ENCODE data around the gene PLA2G4D. TPM values are rescaled to one million over a fixed set of nuclear protein-coding genes. Genes with fewer than 3 reads are reported as not detected.

Gene PLA2G4D
- total RNA-seq, 5 donors from 2014 or later (not counting 1 experiment from before 2014, with no cell fraction given), result not detected

DNA sequence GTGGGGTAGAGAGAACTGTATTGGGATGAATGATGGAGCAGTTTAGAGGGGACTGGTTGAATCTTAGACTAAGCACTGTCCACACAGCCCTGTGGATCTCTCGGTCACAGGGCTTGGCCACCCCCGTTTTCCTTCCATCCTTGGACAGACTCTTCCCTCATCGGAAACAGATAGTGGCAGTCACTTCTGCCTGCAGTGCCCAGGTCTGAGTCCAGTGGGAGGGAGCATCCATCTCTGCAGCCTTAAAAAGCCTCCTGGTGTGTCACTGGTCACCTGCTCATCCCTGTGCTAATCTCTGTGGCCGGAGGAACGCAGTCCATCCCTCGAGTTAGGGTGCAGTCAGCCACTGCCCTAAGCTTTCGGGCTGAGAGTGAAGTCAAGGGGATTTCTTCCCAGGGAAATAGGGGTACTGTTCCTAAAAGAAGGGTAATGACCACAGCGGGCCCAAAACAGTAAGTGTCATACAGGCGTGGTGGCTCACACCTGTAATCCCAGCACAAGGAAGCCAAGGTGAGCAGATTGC, 32.0 kb downstream of the PLA2G4D start:
- ChIA-PET CTCF (interaction anchor here (0.6 kb wide), 2 partner anchors 36 to 104 kb away, joined by 3 to 8 read pairs; no protein-coding TSS in a partner anchor), POLR2A (no interaction called here)
- no peaks in the 10 kb centered on the region for H3K36me3 ChIP-seq (ENCODE audit: control insufficient read depth in 2 of 2, extremely low read depth in 1 of 2, insufficient read depth in 1 of 2, low read length in 1 of 2)
- H3K4me1 Mint-ChIP-seq, result peaks cover 5 to 12% (median 11%) of the 10 kb centered on the region in 3 donors
- peaks cover 0 to 51% of the 10 kb centered on the region in 2 experiments for H3K27me3 ChIP-seq (replicated peaks in 1 of 2; ENCODE audit: control insufficient read depth in 2 of 2, extremely low read depth in 1 of 2, insufficient read depth in 2 of 2, low read length in 1 of 2)
- no peak overlapping the region for H3K27ac ChIP-seq (ENCODE audit: low read length)
- H3K4me3 ChIP-seq (ENCODE audit: control insufficient read depth in 1 of 2, extremely low read depth in 1 of 2, low read length in 1 of 2), result no peak overlapping the region
- no peaks in the 10 kb centered on the region for H3K9me3 ChIP-seq
- H3K27ac Mint-ChIP-seq, result no peak overlapping the region
- peaks cover 0 to 6% (median 0%) of the 10 kb centered on the region in 3 donors for H3K9me3 Mint-ChIP-seq
- no peak for ATAC-seq (replicated peaks in 1 of 4)
- H3K27me3 Mint-ChIP-seq, result peaks cover 24 to 39% of the 10 kb centered on the region in 2 donors
- 90% methylated on average over 5 of the region's 9 CpGs for WGBS (ENCODE audit: insufficient coverage)
- no peaks in the 10 kb centered on the region for H3K36me3 Mint-ChIP-seq
- peaks cover 0 to 5% of the 10 kb centered on the region in 2 experiments for H3K4me1 ChIP-seq (ENCODE audit: control insufficient read depth in 1 of 2, extremely low read depth in 1 of 2, insufficient read depth in 2 of 2, low read length in 2 of 2)
- no peak for DNase-seq
- H3K4me3 Mint-ChIP-seq, result no peak overlapping the region

DNA sequence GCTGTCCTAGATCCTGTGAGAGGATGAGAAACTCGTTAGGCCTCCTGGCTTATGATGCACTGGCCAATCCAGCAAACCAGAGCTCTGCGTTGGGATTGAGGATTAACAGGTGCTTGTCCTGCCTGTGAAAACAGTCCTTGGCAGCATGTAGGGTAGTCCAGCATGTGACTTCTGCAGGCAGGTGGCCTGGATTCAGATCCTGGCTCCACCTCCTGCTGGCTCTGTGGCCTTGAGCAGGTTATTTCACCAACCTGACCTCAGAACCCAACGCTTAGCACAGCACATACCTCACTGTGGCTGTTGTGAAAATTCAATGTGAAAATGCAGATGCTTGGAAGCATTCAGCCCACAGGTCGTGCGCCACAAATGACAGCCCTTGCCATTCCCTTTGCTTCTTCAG, 33.6 kb downstream of the PLA2G4D start:
- peaks cover 0 to 11% of the 10 kb centered on the region in 2 experiments for H3K4me1 ChIP-seq (ENCODE audit: control insufficient read depth in 1 of 2, extremely low read depth in 1 of 2, insufficient read depth in 2 of 2, low read length in 2 of 2)
- Mint-ChIP-seq H3K27me3 (peaks cover 23 to 42% of the 10 kb centered on the region in 2 donors), H3K4me1 (peaks cover 13 to 21% (median 17%) of the 10 kb centered on the region in 3 donors), H3K27ac (no peak overlapping the region), H3K4me3 (no peak overlapping the region), H3K36me3 (no peaks in the 10 kb centered on the region), H3K9me3 (no peaks in the 10 kb centered on the region)
- H3K27me3 ChIP-seq (replicated peaks in 1 of 2; ENCODE audit: control insufficient read depth in 2 of 2, extremely low read depth in 1 of 2, insufficient read depth in 2 of 2, low read length in 1 of 2), result peaks cover 0 to 52% of the 10 kb centered on the region in 2 experiments
- no peaks in the 10 kb centered on the region for H3K9me3 ChIP-seq
- 82% methylated on average over 3 of the region's 5 CpGs for WGBS (ENCODE audit: insufficient coverage)
- DNase-seq (no peak), ATAC-seq (replicated peaks in 1 of 4) (no peak)
- H3K4me3 ChIP-seq (ENCODE audit: control insufficient read depth in 1 of 2, extremely low read depth in 1 of 2, low read length in 1 of 2), result no peak overlapping the region
- no peak overlapping the region for H3K27ac ChIP-seq (ENCODE audit: low read length)
- no peaks in the 10 kb centered on the region for H3K36me3 ChIP-seq (ENCODE audit: control insufficient read depth in 2 of 2, extremely low read depth in 1 of 2, insufficient read depth in 1 of 2, low read length in 1 of 2)
- CTCF ChIA-PET, result interaction anchor here in 1 of 2 donors (0.6 to 1.1 kb wide), 2 partner anchors 16 to 71 kb away, joined by 3 read pairs; no protein-coding TSS in a partner anchor
- POLR2A ChIA-PET, result no interaction called here

DNA sequence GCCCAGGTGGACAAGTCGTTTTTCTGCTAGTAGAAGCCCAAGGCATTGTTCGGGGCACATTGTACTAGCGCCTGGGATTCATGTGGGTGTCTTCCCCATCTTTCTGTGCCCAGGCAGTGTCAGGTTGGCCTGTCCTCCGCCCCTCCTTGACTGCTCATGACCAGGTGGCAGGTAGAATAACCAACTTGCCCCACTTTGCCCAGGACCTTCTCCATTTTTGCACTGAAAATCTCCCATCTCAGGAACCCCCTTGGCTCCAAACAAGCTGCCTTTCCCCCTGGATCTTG, 33.9 kb downstream of the PLA2G4D start:
- CTCF ChIA-PET, result interaction anchor here in 1 of 2 donors (0.6 to 1.1 kb wide), 2 partner anchors 15 to 71 kb away, joined by 3 read pairs; no protein-coding TSS in a partner anchor
- Mint-ChIP-seq H3K36me3 (no peaks in the 10 kb centered on the region), H3K4me3 (no peak overlapping the region), H3K27ac (no peak overlapping the region), H3K4me1 (peaks cover 13 to 21% (median 17%) of the 10 kb centered on the region in 3 donors), H3K9me3 (no peaks in the 10 kb centered on the region), H3K27me3 (peaks cover 25 to 41% of the 10 kb centered on the region in 2 donors)
- ATAC-seq (replicated peaks in 1 of 4) (no peak), DNase-seq (no peak)
- Histone ChIP-seq H3K27ac (ENCODE audit: low read length) (no peak overlapping the region), H3K4me3 (ENCODE audit: control insufficient read depth in 1 of 2, extremely low read depth in 1 of 2, low read length in 1 of 2) (no peak overlapping the region), H3K9me3 (no peaks in the 10 kb centered on the region), H3K4me1 (ENCODE audit: control insufficient read depth in 1 of 2, extremely low read depth in 1 of 2, insufficient read depth in 2 of 2, low read length in 2 of 2) (peaks cover 0 to 11% of the 10 kb centered on the region in 2 experiments), H3K36me3 (ENCODE audit: control insufficient read depth in 2 of 2, extremely low read depth in 1 of 2, insufficient read depth in 1 of 2, low read length in 1 of 2) (no peaks in the 10 kb centered on the region), H3K27me3 (replicated peaks in 1 of 2; ENCODE audit: control insufficient read depth in 2 of 2, extremely low read depth in 1 of 2, insufficient read depth in 2 of 2, low read length in 1 of 2) (peaks cover 0 to 49% of the 10 kb centered on the region in 2 experiments)
- POLR2A ChIA-PET, result no interaction called here
- 86% methylated on average over 3 of the region's 4 CpGs for WGBS (ENCODE audit: insufficient coverage)

DNA sequence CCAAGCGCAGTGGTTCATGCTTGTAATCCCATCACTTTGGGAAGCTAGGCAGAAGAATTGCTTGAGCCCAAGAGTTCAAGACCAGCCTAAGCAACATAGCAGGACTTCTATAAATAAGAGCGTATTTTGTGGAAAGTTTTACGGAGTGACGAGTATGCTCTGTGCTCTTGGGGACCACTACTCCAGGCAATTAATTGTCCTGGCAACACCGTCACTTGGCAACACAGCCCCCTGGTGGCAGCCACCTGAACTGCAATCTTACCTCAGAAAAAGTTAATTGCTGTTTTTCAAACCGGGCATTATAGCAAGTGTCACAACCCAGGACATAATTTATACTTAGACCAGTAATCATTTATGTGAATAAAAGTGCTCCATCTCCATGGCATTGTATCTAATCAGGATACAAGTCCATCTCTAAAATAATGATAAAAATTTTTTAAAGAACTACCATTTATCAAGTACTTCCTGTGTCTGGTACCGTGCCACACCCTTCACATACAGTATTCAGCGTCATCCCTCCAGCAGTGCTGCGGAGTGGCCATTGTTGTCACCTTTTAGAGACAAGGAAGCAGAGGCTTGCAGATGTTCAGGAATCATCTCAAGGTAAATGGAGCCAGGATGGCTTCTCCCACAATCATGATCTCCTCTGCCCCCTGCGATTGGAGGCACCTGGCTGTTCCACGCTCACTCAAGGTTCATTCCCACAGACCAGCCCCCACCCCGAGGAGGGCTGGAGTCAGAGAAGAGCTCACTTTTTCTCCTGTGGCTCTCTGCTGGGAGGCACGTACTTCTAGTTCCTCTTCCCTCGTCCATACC, 34.5 kb downstream of the PLA2G4D start:
- H3K27ac Mint-ChIP-seq, result no peak overlapping the region
- 55% methylated on average over 10 of the region's 14 CpGs for WGBS (ENCODE audit: insufficient coverage)
- Histone ChIP-seq H3K4me3 (ENCODE audit: control insufficient read depth in 1 of 2, extremely low read depth in 1 of 2, low read length in 1 of 2) (no peak overlapping the region), H3K9me3 (no peaks in the 10 kb centered on the region), H3K27me3 (replicated peaks in 1 of 2; ENCODE audit: control insufficient read depth in 2 of 2, extremely low read depth in 1 of 2, insufficient read depth in 2 of 2, low read length in 1 of 2) (peaks cover 0 to 45% of the 10 kb centered on the region in 2 experiments), H3K27ac (ENCODE audit: low read length) (no peak overlapping the region), H3K36me3 (ENCODE audit: control insufficient read depth in 2 of 2, extremely low read depth in 1 of 2, insufficient read depth in 1 of 2, low read length in 1 of 2) (no peaks in the 10 kb centered on the region), H3K4me1 (ENCODE audit: control insufficient read depth in 1 of 2, extremely low read depth in 1 of 2, insufficient read depth in 2 of 2, low read length in 2 of 2) (peaks cover 0 to 11% of the 10 kb centered on the region in 2 experiments)
- H3K27me3 Mint-ChIP-seq, result peaks cover 25 to 41% of the 10 kb centered on the region in 2 donors
- CTCF ChIA-PET, result interaction anchor here in 1 of 2 donors (0.6 to 1.1 kb wide), 2 partner anchors 15 to 70 kb away, joined by 3 read pairs; no protein-coding TSS in a partner anchor
- H3K9me3 Mint-ChIP-seq, result no peaks in the 10 kb centered on the region
- no peaks in the 10 kb centered on the region for H3K36me3 Mint-ChIP-seq
- peak in 33 of 35 experiments; percentile 12 to 79 (median 60) for DNase-seq
- POLR2A ChIA-PET, result no interaction called here
- ATAC-seq (replicated peaks in 1 of 4), result peak in 3 of 4 experiments; percentile 47 to 58 (median 58)
- peaks cover 13 to 21% (median 17%) of the 10 kb centered on the region in 3 donors for H3K4me1 Mint-ChIP-seq
- H3K4me3 Mint-ChIP-seq, result no peak overlapping the region

DNA sequence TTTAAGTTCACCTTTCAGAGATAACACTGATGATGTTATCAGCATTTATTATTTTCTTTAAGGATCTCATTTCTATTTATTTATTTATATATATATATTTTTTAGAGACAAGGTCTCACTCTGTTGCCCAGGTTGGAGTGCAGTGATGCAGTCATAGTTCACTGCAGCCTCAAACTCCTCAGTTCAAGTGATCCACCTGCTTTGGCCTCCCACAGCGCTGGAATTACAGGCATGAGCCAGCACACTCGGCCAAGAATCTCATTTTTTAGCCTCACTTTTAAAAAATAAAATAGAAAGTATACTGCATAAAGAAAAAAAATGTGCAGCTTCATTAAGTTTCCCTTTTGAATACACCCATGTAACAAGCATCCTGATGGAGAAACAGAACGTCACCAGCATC, 35.6 kb downstream of the PLA2G4D start:
- H3K27me3 ChIP-seq (replicated peaks in 1 of 2; ENCODE audit: control insufficient read depth in 2 of 2, extremely low read depth in 1 of 2, insufficient read depth in 2 of 2, low read length in 1 of 2), result peaks cover 0 to 44% of the 10 kb centered on the region in 2 experiments
- Mint-ChIP-seq H3K36me3 (no peaks in the 10 kb centered on the region), H3K27me3 (peaks cover 21 to 39% of the 10 kb centered on the region in 2 donors), H3K4me1 (peaks cover 13 to 21% (median 17%) of the 10 kb centered on the region in 3 donors), H3K27ac (no peak overlapping the region), H3K9me3 (no peaks in the 10 kb centered on the region), H3K4me3 (no peak overlapping the region)
- no CpG with 5 or more reads among the region's 3 CpGs for WGBS (ENCODE audit: insufficient coverage)
- no peaks in the 10 kb centered on the region for H3K36me3 ChIP-seq (ENCODE audit: control insufficient read depth in 2 of 2, extremely low read depth in 1 of 2, insufficient read depth in 1 of 2, low read length in 1 of 2)
- DNase-seq (no peak), ATAC-seq (replicated peaks in 1 of 4) (no peak)
- CTCF ChIA-PET, result no interaction called here
- POLR2A ChIA-PET, result no interaction called here
- no peak overlapping the region for H3K27ac ChIP-seq (ENCODE audit: low read length)
- H3K9me3 ChIP-seq, result no peaks in the 10 kb centered on the region
- H3K4me3 ChIP-seq (ENCODE audit: control insufficient read depth in 1 of 2, extremely low read depth in 1 of 2, low read length in 1 of 2), result no peak overlapping the region
- H3K4me1 ChIP-seq (ENCODE audit: control insufficient read depth in 1 of 2, extremely low read depth in 1 of 2, insufficient read depth in 2 of 2, low read length in 2 of 2), result peaks cover 0 to 11% of the 10 kb centered on the region in 2 experiments

DNA sequence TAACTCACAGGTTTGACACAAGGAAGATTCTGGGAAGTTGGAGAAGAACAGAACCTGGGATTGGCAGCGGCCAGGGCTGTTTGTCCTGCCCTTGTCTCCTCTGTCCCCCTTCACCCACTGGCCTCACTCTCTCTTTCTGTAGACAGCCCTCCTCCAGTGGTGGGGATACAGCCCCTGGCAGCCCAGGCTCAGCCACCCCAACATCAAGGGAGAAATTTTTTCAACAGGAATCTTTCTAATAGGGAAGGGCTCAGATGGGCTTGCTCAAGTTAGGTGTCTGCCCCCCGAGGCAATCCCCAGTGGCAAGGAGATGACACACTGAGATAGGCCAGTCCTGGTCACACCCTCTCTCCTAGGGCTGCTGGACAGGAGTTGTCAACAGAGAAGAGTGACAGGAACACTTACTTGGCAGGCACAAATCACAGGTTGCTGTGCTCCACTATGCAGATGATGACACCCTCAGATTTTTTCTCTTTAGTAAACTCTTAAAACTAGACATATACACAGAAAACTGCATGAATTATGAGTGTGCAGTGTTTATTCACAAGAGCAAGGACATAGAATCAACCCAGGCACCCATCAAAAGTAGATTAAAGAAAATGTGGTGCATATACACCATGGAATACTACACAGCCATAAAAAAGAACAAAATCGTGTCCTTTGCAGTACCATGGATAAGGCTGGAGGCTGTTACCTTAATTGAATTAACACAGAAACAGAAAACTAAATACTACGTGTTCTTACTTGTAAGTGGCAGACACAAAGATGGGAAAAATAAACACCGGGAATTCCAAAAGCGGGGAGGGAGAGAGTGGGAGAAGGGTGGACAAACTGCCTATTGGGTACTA, 36.3 kb downstream of the PLA2G4D start:
- Histone ChIP-seq H3K27ac (ENCODE audit: low read length) (no peak overlapping the region), H3K4me3 (ENCODE audit: control insufficient read depth in 1 of 2, extremely low read depth in 1 of 2, low read length in 1 of 2) (no peak overlapping the region), H3K36me3 (ENCODE audit: control insufficient read depth in 2 of 2, extremely low read depth in 1 of 2, insufficient read depth in 1 of 2, low read length in 1 of 2) (no peaks in the 10 kb centered on the region), H3K4me1 (ENCODE audit: control insufficient read depth in 1 of 2, extremely low read depth in 1 of 2, insufficient read depth in 2 of 2, low read length in 2 of 2) (peaks cover 0 to 11% of the 10 kb centered on the region in 2 experiments), H3K27me3 (replicated peaks in 1 of 2; ENCODE audit: control insufficient read depth in 2 of 2, extremely low read depth in 1 of 2, insufficient read depth in 2 of 2, low read length in 1 of 2) (peaks cover 0 to 42% of the 10 kb centered on the region in 2 experiments), H3K9me3 (no peaks in the 10 kb centered on the region)
- H3K36me3 Mint-ChIP-seq, result no peaks in the 10 kb centered on the region
- no peaks in the 10 kb centered on the region for H3K9me3 Mint-ChIP-seq
- ATAC-seq (replicated peaks in 1 of 4) (no peak), DNase-seq (no peak)
- no peak overlapping the region for H3K27ac Mint-ChIP-seq
- H3K4me3 Mint-ChIP-seq, result no peak overlapping the region
- no CpG with 5 or more reads among the region's 6 CpGs for WGBS (ENCODE audit: insufficient coverage)
- H3K27me3 Mint-ChIP-seq, result peaks cover 21 to 37% of the 10 kb centered on the region in 2 donors
- CTCF ChIA-PET, result no interaction called here
- H3K4me1 Mint-ChIP-seq, result peaks cover 13 to 21% (median 17%) of the 10 kb centered on the region in 3 donors
- POLR2A ChIA-PET, result no interaction called here

Data from T-cell (primary cell).